Lower lobe of right lung (tissue), 2 donors: ENCODE data around the gene EYA2. TPM values are rescaled to one million over a fixed set of nuclear protein-coding genes. Genes with fewer than 3 reads are reported as not detected.

ENCODE experiments used
- ATAC-seq, 2 donors: fragments of 200-7000 bp; cut with Tn5 transposase; one replicate each; pipeline ENCODE4 v1.9.1; 2020 to 2022; ENCODE audit warnings: mild to moderate bottlenecking in 2 of 2, moderate library complexity in 2 of 2
- DNase-seq: peaks from one replicate; pipeline ENCODE4 v3.0.0-alpha.2; 2020
- H3K27ac ChIP-seq: fragments of 200-600 bp; one replicate; pipeline ENCODE4 v1.8.0; 2022
- H3K27me3 ChIP-seq: fragments of 200-600 bp; one replicate; pipeline ENCODE4 v1.8.0; 2022; ENCODE audit warnings: low read depth
- H3K36me3 ChIP-seq: fragments of 200-600 bp; one replicate; pipeline ENCODE4 v1.8.0; 2022; ENCODE audit warnings: mild to moderate bottlenecking
- H3K4me1 ChIP-seq: fragments of 200-600 bp; one replicate; pipeline ENCODE4 v1.8.0; 2022
- H3K4me3 ChIP-seq: fragments of 200-600 bp; one replicate; pipeline ENCODE4 v1.8.0; 2022; ENCODE audit warnings: mild to moderate bottlenecking
- H3K9me3 ChIP-seq: fragments of 200-600 bp; one replicate; pipeline ENCODE4 v1.8.0; 2022
- intact Hi-C: fragments of 100-400 bp; cut with DNase I; formaldehyde crosslinking; loops from one replicate; pipeline ENCODE4 v1.11.0; 2022
- total RNA-seq: library from RNA; stranded (reverse); fragmentation: NEBNext Ultra II Directional; extraction: Animal tissue kit (Norgen Biotek cat#: 25700); gene quantifications from one replicate; pipeline ENCODE4 v1.2.1, GENCODE V29; 2021
- TF ChIP-seq, protein P1 (sequence below): fragments of 200-600 bp; IDR thresholded peaks from one replicate; pipeline ENCODE4 v1.8.0; 2022; ENCODE audit warnings: antibody characterized with exemption, mild to moderate bottlenecking
- donor health status: DM: no; HTN: yes; CAD: no; lungs with severe emphysema.

Gene EYA2
- total RNA-seq, 1 donor from 2014 or later = 3.5 TPM

DNA sequence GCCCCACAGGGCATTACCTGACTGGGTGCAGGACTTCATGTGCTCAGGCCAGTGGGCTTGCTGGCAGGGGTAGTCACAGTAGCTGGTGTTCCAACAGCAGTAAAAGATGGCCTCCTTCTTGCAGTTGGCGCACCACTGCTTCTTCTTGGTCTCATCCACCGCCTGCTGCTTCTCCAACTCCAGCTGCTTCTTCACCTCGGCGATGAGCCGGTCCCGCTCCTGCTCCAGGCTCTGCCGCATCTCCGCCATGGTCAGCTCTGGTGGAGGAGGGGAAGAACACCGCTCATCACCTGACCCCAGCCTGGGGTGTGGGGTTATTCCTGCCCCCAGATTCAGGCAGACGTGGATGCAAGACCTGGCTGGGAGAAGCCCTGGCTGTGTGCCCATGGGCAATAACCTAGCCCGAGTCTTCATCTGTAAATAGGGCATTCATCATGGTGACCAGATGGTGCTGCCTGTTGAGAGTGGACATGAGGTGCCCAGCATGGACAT, 329.7 kb downstream of the EYA2 start:
- no peaks in the 10 kb centered on the region for H3K27me3 ChIP-seq
- no peak for DNase-seq
- ATAC-seq = no peak
- TF ChIP-seq, protein P1, sequence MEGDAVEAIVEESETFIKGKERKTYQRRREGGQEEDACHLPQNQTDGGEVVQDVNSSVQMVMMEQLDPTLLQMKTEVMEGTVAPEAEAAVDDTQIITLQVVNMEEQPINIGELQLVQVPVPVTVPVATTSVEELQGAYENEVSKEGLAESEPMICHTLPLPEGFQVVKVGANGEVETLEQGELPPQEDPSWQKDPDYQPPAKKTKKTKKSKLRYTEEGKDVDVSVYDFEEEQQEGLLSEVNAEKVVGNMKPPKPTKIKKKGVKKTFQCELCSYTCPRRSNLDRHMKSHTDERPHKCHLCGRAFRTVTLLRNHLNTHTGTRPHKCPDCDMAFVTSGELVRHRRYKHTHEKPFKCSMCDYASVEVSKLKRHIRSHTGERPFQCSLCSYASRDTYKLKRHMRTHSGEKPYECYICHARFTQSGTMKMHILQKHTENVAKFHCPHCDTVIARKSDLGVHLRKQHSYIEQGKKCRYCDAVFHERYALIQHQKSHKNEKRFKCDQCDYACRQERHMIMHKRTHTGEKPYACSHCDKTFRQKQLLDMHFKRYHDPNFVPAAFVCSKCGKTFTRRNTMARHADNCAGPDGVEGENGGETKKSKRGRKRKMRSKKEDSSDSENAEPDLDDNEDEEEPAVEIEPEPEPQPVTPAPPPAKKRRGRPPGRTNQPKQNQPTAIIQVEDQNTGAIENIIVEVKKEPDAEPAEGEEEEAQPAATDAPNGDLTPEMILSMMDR = no peak
- H3K9me3 ChIP-seq = no peaks in the 10 kb centered on the region
- H3K27ac ChIP-seq = no peak overlapping the region
- H3K4me1 ChIP-seq = no peaks in the 10 kb centered on the region
- H3K36me3 ChIP-seq = peaks cover 97% of the 10 kb centered on the region
- intact Hi-C loops = no loop called here
- H3K4me3 ChIP-seq = no peak overlapping the region

DNA sequence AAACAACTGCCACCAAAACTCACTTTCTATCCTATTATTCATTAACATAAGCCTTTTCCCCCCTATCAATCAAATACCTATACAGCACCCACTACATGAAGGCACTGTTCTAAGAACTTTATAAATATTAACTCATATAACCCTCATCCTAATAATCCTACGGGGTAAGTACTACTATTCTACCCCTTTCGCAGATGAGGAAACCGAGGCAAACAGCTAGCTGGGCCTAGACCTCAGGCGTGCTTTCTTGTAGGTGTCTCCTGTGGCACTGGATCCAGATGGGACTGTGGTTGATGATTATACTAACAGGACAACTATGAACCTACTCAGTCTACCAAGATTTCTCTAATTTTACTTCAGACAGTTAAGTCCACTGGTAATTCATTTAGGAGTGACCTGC, 330.2 kb downstream of the EYA2 start:
- no peaks in the 10 kb centered on the region for H3K4me1 ChIP-seq
- H3K9me3 ChIP-seq = no peaks in the 10 kb centered on the region
- intact Hi-C loops = no loop called here
- DNase-seq = no peak
- no peak for ATAC-seq
- H3K4me3 ChIP-seq = no peak overlapping the region
- H3K27ac ChIP-seq = no peak overlapping the region
- TF ChIP-seq, protein P1 = no peak
- peaks cover 97% of the 10 kb centered on the region for H3K36me3 ChIP-seq
- H3K27me3 ChIP-seq = no peaks in the 10 kb centered on the region

DNA sequence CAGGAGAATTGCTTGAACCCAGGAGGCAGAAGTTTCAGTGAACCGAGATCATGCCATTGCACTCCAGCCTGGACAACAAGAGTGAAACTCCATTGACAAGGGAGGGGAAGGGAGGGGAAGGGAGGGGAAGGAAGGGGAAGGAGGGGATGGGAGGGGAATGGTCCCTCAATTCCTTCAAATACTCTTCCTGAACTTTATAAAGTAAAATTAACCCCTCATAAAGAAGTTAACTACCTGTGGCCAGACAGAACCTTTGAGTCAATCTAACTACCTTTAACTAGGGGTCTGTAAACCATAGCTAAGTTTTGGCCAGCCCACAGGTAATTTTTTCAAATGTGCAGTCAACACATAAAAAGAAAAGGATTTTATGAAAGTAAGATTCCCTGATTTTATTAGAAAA, 330.8 kb downstream of the EYA2 start:
- H3K4me3 ChIP-seq = no peak overlapping the region
- DNase-seq (no peak), ATAC-seq (no peak)
- no peak overlapping the region for H3K27ac ChIP-seq
- TF ChIP-seq, protein P1 = no peak
- H3K9me3 ChIP-seq = no peaks in the 10 kb centered on the region
- H3K27me3 ChIP-seq = no peaks in the 10 kb centered on the region
- intact Hi-C loops = no loop called here
- no peaks in the 10 kb centered on the region for H3K4me1 ChIP-seq
- peaks cover 97% of the 10 kb centered on the region for H3K36me3 ChIP-seq

DNA sequence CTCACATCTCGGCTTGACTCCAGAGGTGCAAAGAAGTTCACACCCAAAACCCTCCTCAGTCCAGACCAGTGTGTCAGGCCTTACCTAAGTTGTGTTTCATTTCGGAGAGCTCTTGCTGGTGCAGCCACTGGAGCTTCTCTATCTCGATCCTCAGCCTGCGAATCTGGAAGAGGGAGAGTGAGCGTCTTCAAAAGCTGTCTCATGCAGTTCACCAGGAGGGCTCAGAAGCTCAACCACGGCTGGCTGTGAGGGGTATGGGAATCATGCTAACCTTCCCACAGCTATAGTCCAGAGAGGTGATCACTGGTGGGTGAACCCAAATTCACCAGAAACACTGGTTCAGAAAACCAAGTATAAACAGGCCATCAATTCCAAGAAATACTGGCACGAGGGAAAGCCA, 332.5 kb downstream of the EYA2 start:
- TF ChIP-seq, protein P1 = no peak

DNA sequence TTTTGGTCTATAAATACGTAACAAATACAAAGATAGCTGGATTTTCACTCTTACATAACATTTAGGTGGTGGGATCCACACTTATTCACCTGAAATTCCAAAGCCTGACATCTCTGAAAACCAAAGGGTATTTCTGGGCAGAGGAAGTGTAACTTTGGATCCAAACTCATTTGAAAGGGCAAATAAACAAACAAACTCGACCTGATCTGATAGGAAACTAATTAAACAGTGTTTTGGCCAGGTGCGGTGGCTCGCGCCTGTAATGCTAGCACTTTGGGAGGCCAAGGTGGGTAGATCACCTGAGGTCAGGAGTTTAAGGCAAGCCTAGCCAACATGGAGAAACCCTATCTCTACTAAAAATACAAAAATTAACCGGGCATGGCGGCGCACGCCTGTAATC, 332.9 kb downstream of the EYA2 start:
- DNase-seq (no peak), ATAC-seq (no peak)
- TF ChIP-seq, protein P1 = no peak
- Histone ChIP-seq H3K4me3 (no peak overlapping the region), H3K9me3 (no peaks in the 10 kb centered on the region), H3K27ac (no peak overlapping the region), H3K27me3 (no peaks in the 10 kb centered on the region), H3K36me3 (peaks cover 97% of the 10 kb centered on the region), H3K4me1 (no peaks in the 10 kb centered on the region)
- intact Hi-C loops = no loop called here

More for the DNA sequence above, 332.5 kb downstream of the EYA2 start:
- Histone ChIP-seq H3K9me3 (no peaks in the 10 kb centered on the region), H3K27ac (no peak overlapping the region), H3K27me3 (no peaks in the 10 kb centered on the region), H3K4me1 (no peaks in the 10 kb centered on the region), H3K36me3 (peaks cover 97% of the 10 kb centered on the region), H3K4me3 (no peak overlapping the region)
- intact Hi-C loops = no loop called here
- no peak for ATAC-seq
- no peak for DNase-seq

DNA sequence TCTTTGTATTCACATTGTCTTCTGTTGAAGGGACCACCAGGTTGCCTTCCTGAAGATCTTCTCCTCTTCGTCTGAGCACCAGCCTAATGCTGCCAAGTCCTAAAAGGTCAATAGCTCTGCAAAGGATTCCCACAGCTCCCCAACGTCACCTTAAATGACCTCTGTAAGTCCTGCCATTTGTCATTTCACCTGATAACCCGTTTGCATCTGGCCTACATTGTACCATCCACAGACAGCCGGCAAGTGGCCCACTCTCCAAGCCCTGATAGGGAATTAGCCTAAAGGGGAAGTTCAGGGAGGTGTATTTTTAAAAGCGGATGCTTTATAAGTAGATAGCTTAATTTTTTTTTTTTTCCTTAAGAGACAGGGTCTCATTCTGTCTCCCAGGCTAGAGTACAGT, 334.0 kb downstream of the EYA2 start:
- ATAC-seq (no peak), DNase-seq (no peak)
- peaks cover 97% of the 10 kb centered on the region for H3K36me3 ChIP-seq
- no peak overlapping the region for H3K27ac ChIP-seq
- no peaks in the 10 kb centered on the region for H3K4me1 ChIP-seq
- H3K27me3 ChIP-seq = no peaks in the 10 kb centered on the region
- TF ChIP-seq, protein P1 = no peak
- intact Hi-C loops = no loop called here
- H3K9me3 ChIP-seq = no peaks in the 10 kb centered on the region
- no peak overlapping the region for H3K4me3 ChIP-seq
